ENCODE measurements around the gene NMUR1.

NMUR1 gene

DNA sequence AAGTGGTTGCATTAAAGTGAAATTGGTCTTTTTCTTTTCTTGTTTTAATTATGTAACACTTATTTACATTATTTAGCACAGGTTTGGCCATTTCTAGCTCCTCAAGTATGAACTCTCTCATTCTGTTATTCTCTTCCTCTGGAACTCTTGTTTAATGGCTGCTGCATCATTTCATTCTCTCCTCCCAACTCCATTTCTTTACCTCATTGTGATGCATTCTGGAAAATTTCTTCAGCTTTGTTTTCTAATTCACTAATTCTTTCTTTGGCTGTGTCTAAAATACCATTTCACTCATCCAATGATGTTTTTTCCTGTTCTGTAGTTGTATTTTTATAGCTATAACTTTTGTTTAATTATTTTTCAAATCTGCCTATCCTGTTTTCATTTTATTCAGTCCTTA, 22.5 kb upstream of the NMUR1 start:
- DNase-seq, result no peak

- DNase-seq, result no peak
Observed at GRCh38 chr2:231549446-231550239, 19.4 kb upstream of the NMUR1 start.

DNA sequence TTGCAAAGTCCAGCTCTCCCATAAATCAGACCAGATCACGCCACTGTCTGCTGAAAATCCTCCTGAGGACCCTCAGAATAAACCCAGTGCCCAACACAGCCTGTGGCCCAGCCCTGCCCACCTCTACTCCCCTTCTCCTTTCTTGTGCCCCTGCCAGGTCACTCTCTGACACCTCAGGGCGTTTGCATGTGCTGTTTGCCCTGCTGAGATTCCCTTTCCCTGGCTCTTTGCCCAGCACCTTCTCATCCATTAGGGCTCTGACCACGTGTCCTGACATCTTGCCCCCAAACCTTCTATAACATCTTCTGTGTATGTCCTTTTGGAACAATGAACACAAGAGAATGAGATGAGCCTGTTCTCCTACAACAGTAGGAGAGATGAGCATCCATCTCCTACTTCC, 18.5 kb upstream of the NMUR1 start:
- DNase-seq, result no peak

DNA sequence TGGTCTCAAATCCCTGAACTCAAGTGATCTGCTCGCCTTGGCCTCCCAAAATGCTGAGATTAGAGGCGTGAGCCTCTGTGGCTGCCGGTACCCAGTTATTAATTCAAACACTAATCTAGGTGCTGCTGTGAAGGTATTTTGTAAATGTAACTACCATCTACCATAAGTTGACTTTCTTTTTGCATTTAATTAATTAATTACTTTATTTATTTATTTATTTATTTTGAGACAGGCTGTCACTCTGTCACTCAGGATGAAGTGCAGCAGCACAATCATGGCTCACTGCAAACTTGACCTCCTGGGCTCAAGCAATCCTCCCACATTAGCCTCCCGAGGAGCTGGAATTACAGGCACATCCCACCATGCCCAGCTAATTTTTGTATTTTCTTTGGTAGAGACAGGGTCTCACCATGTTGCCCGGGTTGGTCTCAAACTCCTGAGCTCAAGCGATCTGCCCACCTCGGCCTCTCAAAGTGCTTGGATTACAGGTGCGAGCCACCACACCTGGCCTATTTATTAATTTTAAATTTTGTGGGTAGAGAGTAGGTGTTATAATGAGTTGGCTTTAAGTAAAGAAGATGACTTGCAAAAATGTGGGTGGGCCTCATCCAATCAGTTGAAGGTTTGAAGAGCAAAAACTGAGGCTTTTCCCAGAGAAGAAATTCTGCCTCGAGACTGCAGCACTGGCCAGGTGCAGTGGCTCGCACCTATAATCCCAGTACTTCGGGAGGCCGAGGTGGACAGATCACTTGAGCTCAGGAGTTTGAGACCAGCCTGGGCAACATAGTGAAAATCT, 17.3 kb upstream of the NMUR1 start:
- DNase-seq, result no peak

- DNase-seq, result no peak
Observed at GRCh38 chr2:231546014-231546715, 15.9 kb upstream of the NMUR1 start.

DNA sequence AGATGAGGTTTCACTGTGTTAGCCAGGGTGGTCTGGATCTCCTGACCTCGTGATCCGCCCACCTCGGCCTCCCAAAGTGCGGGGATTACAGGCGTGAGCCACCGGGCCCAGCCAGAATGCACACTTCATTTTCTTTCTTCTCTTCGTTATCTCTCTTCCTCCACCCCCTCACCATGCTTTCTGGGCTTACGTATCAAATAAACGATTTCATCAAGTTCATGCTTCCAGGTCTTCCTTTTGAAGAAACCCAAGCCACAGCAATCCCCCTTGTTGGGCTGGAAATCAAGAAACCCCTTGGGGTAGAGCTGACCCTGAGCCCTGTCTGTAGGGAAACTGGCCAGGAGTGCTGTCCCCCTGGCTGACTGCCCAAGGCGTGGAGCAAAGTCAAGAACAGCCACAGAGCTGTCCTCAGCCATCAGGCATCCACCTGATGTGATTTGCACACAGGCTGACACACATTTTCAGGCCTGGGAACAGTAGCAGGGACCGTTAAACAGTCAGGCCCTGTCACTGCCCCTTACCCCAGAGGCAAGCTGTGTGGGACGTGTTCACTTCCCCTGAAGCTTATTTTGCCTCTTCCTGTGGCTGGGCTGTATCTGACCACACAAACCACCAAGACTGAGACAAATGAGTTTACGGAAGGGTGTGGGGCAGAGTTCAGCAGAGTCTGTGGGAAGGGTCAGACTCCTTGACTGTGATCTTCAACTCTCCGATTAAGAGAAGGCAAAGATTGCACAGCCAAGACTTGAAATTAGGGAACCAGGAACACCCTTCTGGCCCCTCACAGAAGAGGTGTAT, 15.1 kb upstream of the NMUR1 start:
- peak; percentile 25 for DNase-seq

- DNase-seq, result no peak
Observed at GRCh38 chr2:231542136-231542535, 11.9 kb upstream of the NMUR1 start.

DNA sequence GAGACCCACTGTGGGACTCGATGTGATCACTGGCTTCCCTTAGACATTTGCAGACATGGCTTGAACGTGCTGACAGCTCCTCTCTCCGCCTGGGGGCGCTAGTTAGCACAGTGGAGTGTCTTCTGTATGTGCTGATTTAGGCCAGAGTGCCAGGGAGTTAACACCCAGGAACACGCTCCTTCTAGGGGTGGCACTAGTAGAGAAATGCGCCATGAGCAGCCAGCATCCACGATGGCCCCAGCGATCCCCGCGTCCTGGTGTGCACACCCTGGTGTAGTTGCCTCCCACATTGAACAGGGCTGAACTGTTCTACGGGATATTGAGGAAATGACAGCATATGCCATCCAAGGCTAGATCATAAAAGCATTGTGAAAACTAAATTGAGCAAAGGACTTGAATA, 11.4 kb upstream of the NMUR1 start:
- DNase-seq, result no peak

- no peak for DNase-seq
Observed at GRCh38 chr2:231539991-231540390, 9.7 kb upstream of the NMUR1 start.

DNA sequence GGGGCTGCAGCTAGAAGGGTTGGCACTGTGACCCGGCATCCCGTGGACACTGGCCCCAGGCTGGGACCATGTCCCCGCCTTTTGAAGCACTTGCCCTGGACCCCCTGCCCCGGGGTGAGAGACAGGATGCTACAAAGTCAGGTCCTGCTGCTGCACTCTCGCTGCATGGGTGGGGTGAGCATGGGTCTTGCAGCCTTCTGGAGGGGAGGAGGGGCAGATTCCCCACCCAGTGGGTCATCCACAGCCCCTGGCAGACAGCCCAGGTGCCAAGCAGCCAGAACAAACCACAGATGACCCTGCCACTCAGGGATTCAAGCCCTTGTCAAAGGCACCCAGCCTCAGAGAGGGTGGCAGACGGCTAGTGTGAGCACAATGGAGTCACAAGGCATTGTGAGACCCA, 5.7 kb upstream of the NMUR1 start:
- DNase-seq, result no peak

GRCh38 chr2:231533777-231534125, 3.5 kb upstream of the NMUR1 start:
- no peak for DNase-seq

DNA sequence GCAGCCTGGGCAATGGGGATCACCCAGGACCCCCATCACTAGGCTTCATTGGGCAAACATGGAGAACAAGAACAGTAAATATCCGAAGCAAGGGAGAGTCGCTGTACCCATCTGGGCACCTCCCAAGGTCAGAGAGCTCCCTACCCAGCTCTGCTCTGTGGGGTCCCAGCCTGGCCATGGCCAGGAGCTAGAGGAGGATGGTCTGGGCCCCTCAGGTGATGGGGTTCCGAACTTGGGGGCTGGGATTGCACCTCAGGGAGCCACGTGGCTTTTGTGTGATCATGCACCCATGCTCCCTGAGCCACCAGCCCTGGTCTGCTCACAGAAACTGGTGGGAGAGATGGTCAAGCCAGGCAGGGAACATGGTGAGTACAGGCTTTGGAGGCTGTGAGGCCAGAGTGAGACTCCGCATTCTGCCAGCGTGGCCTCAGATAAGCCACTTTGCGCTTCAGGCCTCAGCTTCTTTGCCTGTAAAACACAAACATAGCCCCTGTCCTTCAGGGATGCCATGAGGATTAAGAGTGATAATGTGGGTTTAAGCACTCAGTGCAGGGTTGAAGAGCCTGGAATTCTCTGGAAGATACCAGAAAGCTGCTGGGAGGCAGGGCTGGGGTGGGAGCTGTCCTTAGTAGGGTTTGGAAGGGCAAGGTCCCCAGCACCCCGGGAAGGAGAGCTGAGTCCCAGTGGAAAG, 3.0 kb upstream of the NMUR1 start:
- no peak for DNase-seq

GRCh38 chr2:231532756-231533035, 2.5 kb upstream of the NMUR1 start:
- no peak for DNase-seq

DNA sequence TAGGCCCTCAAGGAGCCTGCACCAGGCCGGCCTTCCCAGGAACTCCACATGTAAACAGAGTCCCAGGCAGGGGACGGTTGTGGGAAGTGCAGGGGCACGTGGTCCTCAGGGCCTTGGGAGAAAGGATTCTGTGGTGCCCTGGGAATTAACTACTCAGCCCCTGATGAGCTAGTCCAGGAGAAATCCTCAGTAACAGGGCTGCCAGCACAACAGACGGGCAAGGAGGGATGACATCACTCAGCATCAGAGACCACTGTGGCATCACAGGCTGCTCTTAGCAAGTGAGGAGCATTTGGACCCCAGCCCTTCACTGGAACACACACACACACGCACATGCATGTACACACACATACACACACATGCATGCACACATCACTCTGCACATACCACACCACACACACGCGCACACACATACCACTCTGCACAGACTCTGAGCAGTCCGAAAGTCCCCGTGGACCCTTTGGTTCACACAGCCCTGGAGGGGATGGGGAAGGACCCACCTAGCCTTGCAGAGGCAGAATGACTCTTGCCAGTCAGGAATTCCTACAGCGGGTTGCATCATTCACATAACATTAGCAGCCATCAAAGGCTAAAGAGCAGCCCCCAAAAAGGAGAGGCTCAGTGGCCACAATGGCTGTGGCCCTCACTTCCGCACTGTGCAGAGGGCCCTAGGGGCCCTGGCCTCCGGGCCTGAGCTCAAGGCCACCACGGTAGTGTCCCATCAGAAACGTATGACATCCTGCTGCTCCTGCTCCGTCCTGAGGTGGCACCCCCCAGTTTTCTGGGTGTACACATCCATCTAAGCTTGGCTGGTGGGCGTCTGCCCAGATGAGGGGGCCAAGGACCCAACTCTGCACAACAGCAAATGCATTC, 1.9 kb upstream of the NMUR1 start:
- no peak for DNase-seq

DNA sequence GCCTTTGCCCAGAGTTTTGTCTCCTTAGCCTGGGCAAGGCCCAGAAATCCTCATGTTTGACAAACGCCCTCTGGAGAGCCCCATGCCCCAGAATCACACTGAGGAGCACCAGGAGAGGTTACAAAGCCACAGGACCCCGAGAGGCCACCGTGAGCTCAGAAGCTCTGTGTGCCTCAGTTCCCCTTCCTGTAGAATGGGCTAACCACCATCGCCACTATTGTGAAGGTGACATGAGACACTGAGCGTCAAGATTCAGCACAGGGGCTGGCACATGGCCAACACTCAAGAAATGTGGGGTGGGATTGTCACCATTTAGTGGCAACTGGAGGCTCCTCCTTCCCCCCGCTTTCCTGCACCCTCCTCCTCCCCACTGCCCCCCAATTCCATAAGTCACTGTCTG, 1.2 kb upstream of the NMUR1 start:
- DNase-seq, result no peak

- no peak for DNase-seq
Observed at GRCh38 chr2:231528636-231529030, 1.6 kb downstream of the NMUR1 start.

GRCh38 chr2:231527955-231528635, 2.1 kb downstream of the NMUR1 start:
- DNase-seq, result no peak

GRCh38 chr2:231527091-231527395, 3.2 kb downstream of the NMUR1 start:
- DNase-seq, result no peak

DNA sequence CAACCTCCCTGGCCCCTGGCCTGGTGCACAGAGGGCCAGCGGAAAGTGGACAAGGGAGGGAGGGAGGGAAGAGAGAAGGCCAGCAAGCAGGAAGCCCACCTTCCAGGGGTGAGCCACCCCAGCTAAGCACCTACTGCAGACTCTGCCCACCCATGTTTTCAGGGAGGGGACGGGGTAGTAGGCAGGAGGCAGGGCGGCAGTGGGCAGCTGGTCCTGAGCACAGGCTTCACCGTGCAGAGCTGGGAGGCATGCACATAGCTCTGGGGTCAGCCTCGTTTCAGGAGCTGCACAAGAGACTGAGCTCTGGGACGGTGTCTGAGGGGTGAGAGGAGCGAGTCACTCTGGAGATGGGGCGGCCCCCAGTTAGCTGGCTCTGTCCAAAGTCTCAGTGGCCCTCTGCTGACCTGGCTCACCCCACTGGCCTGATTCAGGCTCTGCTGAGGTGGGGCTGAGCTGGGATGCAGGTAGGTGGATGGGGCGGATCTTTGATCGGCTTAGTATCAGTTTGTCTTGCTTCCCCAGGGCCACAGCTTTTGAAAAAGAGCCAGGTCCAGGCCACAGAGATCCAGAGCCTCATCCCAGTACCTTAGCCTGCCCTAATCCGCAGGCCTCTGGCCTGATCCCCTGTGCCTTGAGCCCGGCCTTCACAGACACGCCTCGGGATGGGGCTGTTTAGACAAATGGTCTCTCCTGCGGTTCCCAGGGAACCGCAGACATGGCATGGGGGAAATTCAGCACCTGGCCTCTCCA, 3.7 kb downstream of the NMUR1 start:
- DNase-seq, result no peak

All from activated T-cell treated with anti-CD3 and anti-CD28 coated beads for 4 hours (primary cell).